Osteoblast (primary cell): ENCODE results near the gene ALOXE3. TPM values are rescaled to one million over a fixed set of nuclear protein-coding genes. Genes with fewer than 3 reads are reported as not detected.

Experiments used
- DNase-seq: peaks from one replicate; pipeline ENCODE4 v3.0.0; 2011; ENCODE audit warnings: low spot score, mixed read lengths; ENCODE audit not compliant: insufficient read length; ENCODE audit errors: missing footprints
- H2AFZ ChIP-seq: 2 replicates; pipeline ENCODE4 v1.6.0; 2011; ENCODE audit warnings: mild to moderate bottlenecking, low read length
- H3K27ac ChIP-seq: 2 replicates; pipeline ENCODE4 v1.5.1; 2011; ENCODE audit warnings: mild to moderate bottlenecking, low read depth, low read length, moderate library complexity
- H3K27me3 ChIP-seq: 2 replicates; pipeline ENCODE4 v1.6.0; 2012; ENCODE audit warnings: mild to moderate bottlenecking, control low read depth, inconsistent platforms, low read length, moderate library complexity; ENCODE audit not compliant: insufficient read depth
- H3K36me3 ChIP-seq: 2 replicates; pipeline ENCODE4 v1.5.1; 2011; ENCODE audit warnings: mild to moderate bottlenecking, low read length, control low read depth, moderate library complexity; ENCODE audit not compliant: insufficient read depth
- H3K4me1 ChIP-seq: 2 replicates; pipeline ENCODE4 v1.5.1; 2011; ENCODE audit warnings: mild to moderate bottlenecking, low read length, control low read depth, moderate library complexity; ENCODE audit not compliant: insufficient read depth
- H3K4me2 ChIP-seq: 2 replicates; pipeline ENCODE4 v1.6.0; 2011; ENCODE audit warnings: mild to moderate bottlenecking, low read length; ENCODE audit not compliant: insufficient read depth
- H3K4me3 ChIP-seq: fragments of 200-600 bp; sonication (generic); 3 replicates; pipeline ENCODE4 v1.5.1; 2012; ENCODE audit warnings: mild to moderate bottlenecking, low read length, inconsistent platforms; ENCODE audit not compliant: insufficient read depth
- H3K79me2 ChIP-seq: 2 replicates; pipeline ENCODE4 v1.6.0; 2012; ENCODE audit warnings: mild to moderate bottlenecking, low read length, control low read depth, inconsistent platforms; ENCODE audit not compliant: insufficient read depth
- H3K9me3 ChIP-seq: 2 replicates; pipeline ENCODE4 v1.5.1; 2011; ENCODE audit warnings: low read depth, low read length, control low read depth
- H4K20me1 ChIP-seq: 2 replicates; pipeline ENCODE4 v1.6.0; 2012; ENCODE audit warnings: mild to moderate bottlenecking, low read length, control low read depth; ENCODE audit not compliant: insufficient read depth
- CTCF ChIP-seq: IDR thresholded peaks from 2 replicates; pipeline ENCODE4 v1.5.1; 2011; ENCODE audit warnings: mild to moderate bottlenecking, low read depth, low read length, moderate library complexity; ENCODE audit errors: extremely low read depth
- total RNA-seq: library from RNA; depleted of rRNA; stranded (reverse); fragments of >200 nt; gene quantifications from 2 replicates; pipeline ENCODE4 v1.2.3, GENCODE V29; 2012

Gene ALOXE3
- total RNA-seq, 1 donor, result not detected

- Histone ChIP-seq H3K4me2 (peak overlapping the region; percentile 56), H3K4me1 (peaks cover 33% of the 10 kb centered on the region), H3K27me3 (no peaks in the 10 kb centered on the region), H3K36me3 (peaks cover 18% of the 10 kb centered on the region), H2AFZ (peak overlapping the region; percentile 86), H3K9me3 (no peaks in the 10 kb centered on the region), H3K27ac (peak overlapping the region; percentile 89), H3K79me2 (peaks cover 31% of the 10 kb centered on the region), H3K4me3 (no peak overlapping the region), H4K20me1 (peaks cover 14% of the 10 kb centered on the region)
- DNase-seq, result peak; percentile 94
- TF ChIP-seq CTCF, result no peak
Observed at GRCh38 chr17:8163978-8164814, 45.9 kb upstream of the ALOXE3 start.

GRCh38 chr17:8162997-8163977 lies 45.0 kb upstream of the ALOXE3 start:
- peak overlapping the region; percentile 90 for H3K4me2 ChIP-seq
- peaks cover 36% of the 10 kb centered on the region for H3K4me1 ChIP-seq
- peak overlapping the region; percentile 89 for H3K27ac ChIP-seq
- H3K36me3 ChIP-seq, result peaks cover 19% of the 10 kb centered on the region
- H3K4me3 ChIP-seq, result peak overlapping the region; percentile 100
- H4K20me1 ChIP-seq, result peaks cover 14% of the 10 kb centered on the region
- peak; percentile 85 for DNase-seq
- peaks cover 34% of the 10 kb centered on the region for H3K79me2 ChIP-seq
- no peaks in the 10 kb centered on the region for H3K9me3 ChIP-seq
- no peaks in the 10 kb centered on the region for H3K27me3 ChIP-seq
- TF ChIP-seq CTCF, result no peak
- peak overlapping the region; percentile 86 for H2AFZ ChIP-seq

- H3K4me3 ChIP-seq, result peak within 1 kb of the TSS; percentile 100
- peak within 1 kb of the TSS; percentile 91 for H3K4me2 ChIP-seq
- H4K20me1 ChIP-seq, result peaks cover 14% of the 10 kb centered on the region
- peak within 1 kb of the TSS; percentile 96 for H3K27ac ChIP-seq
- H3K79me2 ChIP-seq, result peaks cover 34% of the 10 kb centered on the region
- no peaks in the 10 kb centered on the region for H3K9me3 ChIP-seq
- H2AFZ ChIP-seq, result peak within 1 kb of the TSS; percentile 86
- DNase-seq, result peak; percentile 96
- peaks cover 36% of the 10 kb centered on the region for H3K4me1 ChIP-seq
- no peak for TF ChIP-seq CTCF
- H3K36me3 ChIP-seq, result peaks cover 19% of the 10 kb centered on the region
- H3K27me3 ChIP-seq, result no peaks in the 10 kb centered on the region
Observed at GRCh38 chr17:8162233-8162996, 44.1 kb upstream of the ALOXE3 start, which contains the start of gene VAMP2. VAMP2 (minus strand) TSS chr17:8162948; CDS start chr17:8162879, 69 bp downstream.
